Body of pancreas (tissue), 4 donors: ENCODE data around the gene SUPT4H1. TPM values are rescaled to one million over a fixed set of nuclear protein-coding genes. Genes with fewer than 3 reads are reported as not detected.

Experiments
- ATAC-seq: fragments of 150-250 bp; one replicate; pipeline ENCODE4 v1.9.1; 2016
- DNase-seq, 4 donors: peaks; one replicate each; pipeline ENCODE4 v3.0.0-alpha.2; 2019
- H3K27ac ChIP-seq, 4 donors: fragments of 200-600 bp; sonication (generic); 1 replicate in 3 of 4; 2 replicates in 1 of 4; pipeline versions ENCODE4 v1.5.1 to v1.6.1; 2016 to 2019; ENCODE audit warnings: mild to moderate bottlenecking in 1 of 4, mixed read lengths in 1 of 4, moderate library complexity in 1 of 4
- H3K27me3 ChIP-seq, 2 donors: fragments of 200-600 bp; sonication (generic); one replicate each; pipeline ENCODE4 v1.6.0; 2016; ENCODE audit warnings: mild to moderate bottlenecking in 1 of 2
- H3K36me3 ChIP-seq, 2 donors: fragments of 200-600 bp; sonication (generic); replicated peaks in 1 of 2; 2 replicates each; pipeline ENCODE4 v1.5.1; 2016; ENCODE audit warnings: low read depth in 2 of 2; ENCODE audit not compliant: insufficient read depth in 1 of 2
- H3K4me1 ChIP-seq: fragments of 200-600 bp; sonication (generic); one replicate; pipeline ENCODE4 v1.6.0; 2016
- H3K4me3 ChIP-seq, 2 donors: fragments of 200-600 bp; sonication (generic); 1 replicate in 1 of 2; 2 replicates in 1 of 2; pipeline ENCODE4 v1.5.1; 2016 to 2019
- H3K9me3 ChIP-seq, 3 donors: fragments of 200-600 bp; sonication (generic); 1 replicate in 2 of 3; 2 replicates in 1 of 3; pipeline ENCODE4 v1.5.1; 2016
- CTCF ChIP-seq, 7 experiments: fragments of 450-650 bp in 4 of 7; fragments of 200-600 bp in 3 of 7; sonication (generic) in 3 of 7; IDR thresholded peaks; one replicate each; pipeline ENCODE4 v1.5.1; 2016 to 2019; ENCODE audit warnings: antibody characterized with exemption in 7 of 7
- POLR2A ChIP-seq, 3 donors: fragments of 450-650 bp; IDR thresholded peaks; one replicate each; pipeline ENCODE4 v1.6.1; 2016; ENCODE audit warnings: antibody characterized with exemption in 3 of 3, mild to moderate bottlenecking in 2 of 3
- WGBS, 2 donors: methylation state at CpG; one replicate each; pipeline ENCODE4 v1.1.5; 2017; 5-methylcytosine and 5-hydroxymethylcytosine counted together
- intact Hi-C: fragments of 100-400 bp; cut with DNase I; formaldehyde crosslinking; loops from one replicate; pipeline ENCODE4 v1.15.1; 2023
- total RNA-seq, 2 donors: library from RNA; depleted of rRNA; stranded (reverse); fragments of >200 nt; gene quantifications; one replicate each; pipeline ENCODE4 v1.1.0, GENCODE V29; 2016

SUPT4H1 gene
- total RNA-seq, 2 donors from 2014 or later = 10.2 to 24.4 TPM

GRCh38 chr17:58330997-58331814 is 20.8 kb downstream of the SUPT4H1 start:
- no peak for ATAC-seq
- Histone ChIP-seq H3K4me1 (no peaks in the 10 kb centered on the region), H3K36me3 (no peaks in the 10 kb centered on the region), H3K27ac (peak overlapping the region in 2 of 4 donors; percentile 17 to 75), H3K27me3 (no peaks in the 10 kb centered on the region), H3K9me3 (no peaks in the 10 kb centered on the region), H3K4me3 (peak overlapping the region in 1 of 2 donors; percentile 17)
- intact Hi-C loops = no loop called here
- 59 to 70% methylated on average over 22 to 23 of the region's 23 CpGs for WGBS, 2 donors
- TF ChIP-seq POLR2A (IDR thresholded peaks at IDR 0.05) (no peak), CTCF (IDR thresholded peaks at IDR 0.05) (no peak)
- DNase-seq = peak in 1 of 4 donors; percentile 59

- Histone ChIP-seq H3K4me3 (no peak overlapping the region), H3K36me3 (no peaks in the 10 kb centered on the region), H3K4me1 (no peaks in the 10 kb centered on the region), H3K27ac (peak overlapping the region in 1 of 4 donors; percentile 75), H3K9me3 (no peaks in the 10 kb centered on the region), H3K27me3 (no peaks in the 10 kb centered on the region)
- intact Hi-C loops = no loop called here
- no peak for DNase-seq
- WGBS, 2 donors = 51 to 59% methylated on average over 10 of the region's 10 CpGs
- TF ChIP-seq CTCF (IDR thresholded peaks at IDR 0.05) = no peak
- TF ChIP-seq POLR2A (IDR thresholded peaks at IDR 0.05) = no peak
- no peak for ATAC-seq
Measured at GRCh38 chr17:58330538-58330996, 21.4 kb downstream of the SUPT4H1 start.

- TF ChIP-seq POLR2A (IDR thresholded peaks at IDR 0.05) (no peak), CTCF (IDR thresholded peaks at IDR 0.05) (no peak)
Measured at GRCh38 chr17:58329810-58330537, 22.0 kb downstream of the SUPT4H1 start.

GRCh38 chr17:58329035-58329809 is 22.8 kb downstream of the SUPT4H1 start:
- Histone ChIP-seq H3K4me1 (peaks cover 5% of the 10 kb centered on the region), H3K9me3 (no peaks in the 10 kb centered on the region), H3K27ac (no peak overlapping the region), H3K27me3 (no peaks in the 10 kb centered on the region), H3K36me3 (no peaks in the 10 kb centered on the region), H3K4me3 (no peak overlapping the region)
- DNase-seq (peak in 1 of 4 donors; percentile 74), ATAC-seq (no peak)
- peak in 1 of 3 donors; percentile 23 for TF ChIP-seq POLR2A (IDR thresholded peaks at IDR 0.05)
- TF ChIP-seq CTCF (IDR thresholded peaks at IDR 0.05) = no peak
- intact Hi-C loops = no loop called here
- WGBS, 2 donors = 32 to 45% methylated on average over 14 to 16 of the region's 16 CpGs

More at GRCh38 chr17:58329810-58330537, 22.0 kb downstream of the SUPT4H1 start:
- Histone ChIP-seq H3K4me3 (no peak overlapping the region), H3K9me3 (no peaks in the 10 kb centered on the region), H3K36me3 (no peaks in the 10 kb centered on the region), H3K4me1 (peaks cover 4% of the 10 kb centered on the region), H3K27ac (no peak overlapping the region), H3K27me3 (no peaks in the 10 kb centered on the region)
- WGBS, 2 donors = 57 to 59% methylated on average over 4 of the region's 4 CpGs
- no peak for ATAC-seq
- intact Hi-C loops = no loop called here
- no peak for DNase-seq
